Body of pancreas (tissue), 4 donors: Measurements from ENCODE around the gene CCDC87.

Experiments
- POLR2A ChIP-seq, 3 donors: fragments of 450-650 bp; IDR thresholded peaks; one replicate each; pipeline ENCODE4 v1.6.1; 2016; ENCODE audit warnings: antibody characterized with exemption in 3 of 3, mild to moderate bottlenecking in 2 of 3
- TF ChIP-seq, protein P1 (sequence below), 7 experiments: fragments of 450-650 bp in 4 of 7; fragments of 200-600 bp in 3 of 7; sonication (generic) in 3 of 7; IDR thresholded peaks; one replicate each; pipeline ENCODE4 v1.5.1; 2016 to 2019; ENCODE audit warnings: antibody characterized with exemption in 7 of 7

DNA sequence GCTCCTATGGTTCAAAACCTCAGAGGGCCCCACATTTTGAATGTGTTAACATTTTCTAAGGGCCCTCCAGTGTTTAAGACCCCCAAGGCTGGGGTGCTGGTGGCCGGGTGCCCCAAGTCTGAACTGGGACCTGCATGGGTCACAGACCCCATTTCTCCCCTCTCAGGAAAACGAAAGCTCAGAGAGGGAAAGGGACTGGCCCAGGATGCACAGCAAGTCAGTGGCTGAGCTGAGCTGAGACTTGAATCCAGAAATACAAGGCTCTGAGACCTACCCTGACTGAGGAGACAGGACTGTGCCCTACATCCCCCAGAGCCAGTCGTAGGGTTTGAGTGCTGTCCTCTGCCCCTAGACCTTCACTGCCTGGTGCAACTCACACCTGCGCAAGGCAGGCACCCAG lies 42.0 kb downstream of the CCDC87 start:
- no peak for TF ChIP-seq POLR2A (IDR thresholded peaks at IDR 0.05)
- TF ChIP-seq, protein P1, sequence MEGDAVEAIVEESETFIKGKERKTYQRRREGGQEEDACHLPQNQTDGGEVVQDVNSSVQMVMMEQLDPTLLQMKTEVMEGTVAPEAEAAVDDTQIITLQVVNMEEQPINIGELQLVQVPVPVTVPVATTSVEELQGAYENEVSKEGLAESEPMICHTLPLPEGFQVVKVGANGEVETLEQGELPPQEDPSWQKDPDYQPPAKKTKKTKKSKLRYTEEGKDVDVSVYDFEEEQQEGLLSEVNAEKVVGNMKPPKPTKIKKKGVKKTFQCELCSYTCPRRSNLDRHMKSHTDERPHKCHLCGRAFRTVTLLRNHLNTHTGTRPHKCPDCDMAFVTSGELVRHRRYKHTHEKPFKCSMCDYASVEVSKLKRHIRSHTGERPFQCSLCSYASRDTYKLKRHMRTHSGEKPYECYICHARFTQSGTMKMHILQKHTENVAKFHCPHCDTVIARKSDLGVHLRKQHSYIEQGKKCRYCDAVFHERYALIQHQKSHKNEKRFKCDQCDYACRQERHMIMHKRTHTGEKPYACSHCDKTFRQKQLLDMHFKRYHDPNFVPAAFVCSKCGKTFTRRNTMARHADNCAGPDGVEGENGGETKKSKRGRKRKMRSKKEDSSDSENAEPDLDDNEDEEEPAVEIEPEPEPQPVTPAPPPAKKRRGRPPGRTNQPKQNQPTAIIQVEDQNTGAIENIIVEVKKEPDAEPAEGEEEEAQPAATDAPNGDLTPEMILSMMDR (IDR thresholded peaks at IDR 0.05), result no peak
